H1 (cell line): Measurements from ENCODE around the gene BLTP1. TPM values are rescaled to one million over a fixed set of nuclear protein-coding genes. Genes with fewer than 3 reads are reported as not detected.

ENCODE experiments used
- CTCF ChIA-PET: fragments of 300-600 bp; sonication (Branson Sonifier 250); formaldehyde crosslinking; loops from one replicate; lab custom pipeline; 2021; ENCODE audit not compliant: partially characterized antibody; lab: Charles Lee
- POLR2A ChIA-PET: fragments of 300-600 bp; sonication (Branson Sonifier 250); formaldehyde crosslinking; loops from one replicate; lab custom pipeline; 2021; ENCODE audit warnings: inconsistent platforms; ENCODE audit not compliant: partially characterized antibody; lab: Charles Lee
- DNase-seq, 2 experiments: peaks; one replicate each; pipeline versions ENCODE4 v3.0.0 to v3.0.0-alpha.2; 2010 to 2022; ENCODE audit warnings: low spot score in 2 of 2, low read depth in 1 of 2, mixed read lengths in 1 of 2
- FAIRE-seq: peaks from 2 replicates; lab custom pipeline; 2011; peaks lifted over from hg19 to GRCh38; lab: Jason Lieb, UNC
- H2AFZ ChIP-seq: 2 replicates; pipeline ENCODE4 v1.8.1; 2012; ENCODE audit warnings: low read length, inconsistent platforms
- H2AK5ac ChIP-seq: 2 replicates; pipeline ENCODE4 v1.6.1; 2013; ENCODE audit warnings: low read depth, low read length
- H2BK120ac ChIP-seq: replicated peaks from 2 replicates; pipeline ENCODE3; 2013; ENCODE audit warnings: low read depth, low read length, inconsistent platforms
- H2BK12ac ChIP-seq: 2 replicates; pipeline ENCODE4 v1.6.1; 2013; ENCODE audit warnings: low read depth, low read length
- H2BK15ac ChIP-seq: 2 replicates; pipeline ENCODE4 v1.6.1; 2013; ENCODE audit warnings: low read length
- H2BK20ac ChIP-seq: 2 replicates; pipeline ENCODE4 v1.6.1; 2013; ENCODE audit warnings: low read length
- H2BK5ac ChIP-seq: 2 replicates; pipeline ENCODE4 v1.6.1; 2013; ENCODE audit warnings: low read depth, low read length
- H3K14ac ChIP-seq: 2 replicates; pipeline ENCODE4 v1.6.1; 2013; ENCODE audit warnings: inconsistent platforms; ENCODE audit not compliant: insufficient read length
- H3K18ac ChIP-seq: 2 replicates; pipeline ENCODE4 v1.6.1; 2013; ENCODE audit warnings: low read length; ENCODE audit errors: extremely low read depth
- H3K23ac ChIP-seq: 2 replicates; pipeline ENCODE4 v1.6.1; 2013; ENCODE audit warnings: inconsistent platforms; ENCODE audit not compliant: insufficient read length
- H3K23me2 ChIP-seq: 2 replicates; pipeline ENCODE4 v1.6.1; 2013; ENCODE audit warnings: low read depth, low read length
- H3K27ac ChIP-seq: 2 replicates; pipeline ENCODE4 v1.6.1; 2011; ENCODE audit warnings: low read depth, low read length, inconsistent platforms
- H3K27me3 ChIP-seq, 4 experiments: replicated peaks in 1 of 4; 1 replicate in 1 of 4; 2 replicates in 3 of 4; pipeline versions ENCODE4 v1.6.1 to v1.8.1; 2011 to 2013; ENCODE audit warnings: low read length in 3 of 4, mild to moderate bottlenecking in 3 of 4, inconsistent platforms in 2 of 4, mixed read lengths in 2 of 4, moderate library complexity in 1 of 4; ENCODE audit not compliant: control insufficient read depth in 3 of 4, insufficient read depth in 3 of 4; ENCODE audit errors: extremely low read depth in 1 of 4
- H3K36me3 ChIP-seq, 4 experiments: 2 replicates each; pipeline versions ENCODE4 v1.6.1 to v1.8.1; 2011 to 2013; ENCODE audit warnings: mild to moderate bottlenecking in 4 of 4, low read length in 3 of 4, moderate library complexity in 2 of 4, control low read depth in 1 of 4, inconsistent platforms in 1 of 4; ENCODE audit not compliant: insufficient read depth in 4 of 4, control insufficient read depth in 2 of 4
- H3K4ac ChIP-seq: replicated peaks from 2 replicates; pipeline ENCODE3; 2013; ENCODE audit warnings: low read length, low read depth, mixed read lengths, inconsistent platforms; ENCODE audit not compliant: insufficient read length
- H3K4me1 ChIP-seq, 4 experiments: replicated peaks in 1 of 4; 1 replicate in 1 of 4; 2 replicates in 3 of 4; pipeline versions ENCODE4 v1.6.1 to v1.8.1; 2011 to 2013; ENCODE audit warnings: low read length in 3 of 4, inconsistent platforms in 2 of 4, mixed read lengths in 1 of 4; ENCODE audit not compliant: insufficient read depth in 4 of 4, control insufficient read depth in 3 of 4
- H3K4me2 ChIP-seq, 2 experiments: 2 replicates each; pipeline versions ENCODE4 v1.6.1 to v1.8.1; 2011 to 2013; ENCODE audit warnings: low read depth in 2 of 2, low read length in 2 of 2, control low read depth in 1 of 2, inconsistent platforms in 1 of 2, mild to moderate bottlenecking in 1 of 2; ENCODE audit not compliant: insufficient read depth in 1 of 2
- H3K4me3 ChIP-seq, 4 experiments: fragments of 200-600, 300-600 bp in 1 of 4; sonication (generic), shearing (Covaris generic), sonication (Bioruptor Twin) in 1 of 4; 2 replicates each; pipeline versions ENCODE4 v1.5.1 to v1.8.1; 2011 to 2016; ENCODE audit warnings: low read length in 4 of 4, low read depth in 3 of 4, control low read depth in 2 of 4, inconsistent platforms in 2 of 4, mild to moderate bottlenecking in 2 of 4, mixed read lengths in 1 of 4, moderate library complexity in 1 of 4; ENCODE audit not compliant: insufficient read depth in 2 of 4; ENCODE audit errors: extremely low read depth in 1 of 4
- H3K56ac ChIP-seq: replicated peaks from 2 replicates; pipeline ENCODE3; 2013; ENCODE audit warnings: low read depth, mild to moderate bottlenecking, mixed read lengths, low read length, inconsistent platforms; ENCODE audit not compliant: insufficient read length
- H3K79me1 ChIP-seq: 2 replicates; pipeline ENCODE4 v1.6.1; 2013; ENCODE audit warnings: low read depth, low read length, control low read depth
- H3K79me2 ChIP-seq, 2 experiments: 2 replicates each; pipeline versions ENCODE4 v1.6.1 to v1.8.1; 2012 to 2013; ENCODE audit warnings: low read length in 2 of 2, mild to moderate bottlenecking in 2 of 2, inconsistent platforms in 1 of 2; ENCODE audit not compliant: insufficient read depth in 2 of 2, control insufficient read depth in 1 of 2
- H3K9ac ChIP-seq, 4 experiments: replicated peaks in 1 of 4; 1 replicate in 1 of 4; 2 replicates in 3 of 4; pipeline versions ENCODE4 v1.6.1 to v1.8.1; 2011 to 2013; ENCODE audit warnings: low read depth in 3 of 4, low read length in 3 of 4, control low read depth in 2 of 4, mild to moderate bottlenecking in 2 of 4, moderate library complexity in 2 of 4, inconsistent platforms in 1 of 4; ENCODE audit errors: extremely low read depth in 1 of 4
- H3K9me3 ChIP-seq, 2 experiments: 2 replicates each; pipeline versions ENCODE4 v1.6.1 to v1.8.1; 2012 to 2013; ENCODE audit warnings: mild to moderate bottlenecking in 2 of 2, moderate library complexity in 2 of 2, control low read depth in 1 of 2, inconsistent platforms in 1 of 2, low read depth in 1 of 2, low read length in 1 of 2, mixed read lengths in 1 of 2; ENCODE audit not compliant: insufficient read depth in 2 of 2
- H4K20me1 ChIP-seq, 2 experiments: replicated peaks in 1 of 2; 2 replicates each; pipeline versions ENCODE3 to v1.8.1; 2011 to 2013; ENCODE audit warnings: inconsistent platforms in 2 of 2, low read length in 2 of 2, mild to moderate bottlenecking in 1 of 2; ENCODE audit not compliant: insufficient read depth in 2 of 2, control insufficient read depth in 1 of 2
- H4K5ac ChIP-seq: 2 replicates; pipeline ENCODE4 v1.6.1; 2013; ENCODE audit warnings: low read length, low read depth, mixed read lengths, inconsistent platforms; ENCODE audit not compliant: insufficient read length
- H4K8ac ChIP-seq: 2 replicates; pipeline ENCODE4 v1.8.0; 2013; ENCODE audit warnings: mild to moderate bottlenecking, moderate library complexity, low read length, inconsistent platforms; ENCODE audit not compliant: insufficient read depth; ENCODE audit errors: extremely low read depth
- H4K91ac ChIP-seq: replicated peaks from 2 replicates; pipeline ENCODE3; 2013; ENCODE audit warnings: low read length, mixed read lengths, inconsistent platforms; ENCODE audit not compliant: insufficient read length
- BACH1 ChIP-seq: IDR thresholded peaks from 2 replicates; pipeline ENCODE4 v1.6.1; 2012; ENCODE audit warnings: low read length, improper control_type of control experiment
- CBX5 ChIP-seq: fragments of 300-800, 300-1000 bp; sonication (generic); IDR thresholded peaks from 2 replicates; pipeline ENCODE4 v1.7.1; 2016; ENCODE audit warnings: antibody characterized with exemption, low read length, low read depth
- CHD2 ChIP-seq: IDR thresholded peaks from 2 replicates; pipeline ENCODE4 v1.6.1; 2012; ENCODE audit warnings: low read length, improper control_type of control experiment
- GABPA ChIP-seq: IDR thresholded peaks from 2 replicates; pipeline ENCODE4 v1.6.1; 2011; ENCODE audit warnings: mild to moderate bottlenecking, low read length, moderate library complexity, borderline replicate concordance; ENCODE audit not compliant: insufficient read depth
- HDAC6 ChIP-seq: IDR thresholded peaks from one replicate; pipeline ENCODE4 v1.7.1; 2012; ENCODE audit warnings: low read depth, mild to moderate bottlenecking, inconsistent platforms, low read length, moderate library complexity
- JUND ChIP-seq: IDR thresholded peaks from 2 replicates; pipeline ENCODE4 v1.6.1; 2011; ENCODE audit warnings: mild to moderate bottlenecking, improper control_type of control experiment, low read length
- KDM1A ChIP-seq: fragments of 200-600, 300-600 bp; sonication (generic); IDR thresholded peaks from 2 replicates; pipeline ENCODE4 v1.7.1; 2016; ENCODE audit warnings: mild to moderate bottlenecking, low read length, borderline replicate concordance
- MAFK ChIP-seq: IDR thresholded peaks from 2 replicates; pipeline ENCODE4 v1.6.1; 2012; ENCODE audit warnings: low read depth, mild to moderate bottlenecking, improper control_type of control experiment, low read length
- RAD21 ChIP-seq, 2 experiments: IDR thresholded peaks in 1 of 2; conservative IDR thresholded peaks in 1 of 2; 2 replicates each; pipeline ENCODE4 v1.6.1; 2011; ENCODE audit warnings: low read depth in 2 of 2, low read length in 2 of 2, improper control_type of control experiment in 1 of 2, inconsistent platforms in 1 of 2, mild to moderate bottlenecking in 1 of 2, moderate library complexity in 1 of 2
- SRF ChIP-seq: IDR thresholded peaks from 2 replicates; pipeline ENCODE4 v1.6.1; 2011; ENCODE audit warnings: mild to moderate bottlenecking, low read depth, low read length, moderate library complexity
- TAF7 ChIP-seq: optimal IDR thresholded peaks from 2 replicates; pipeline ENCODE3; 2011; ENCODE audit warnings: low read depth, mild to moderate bottlenecking, inconsistent platforms, low read length, moderate library complexity, borderline replicate concordance
- TCF12 ChIP-seq: IDR thresholded peaks from 2 replicates; pipeline ENCODE4 v1.6.1; 2011; ENCODE audit warnings: low read depth, mild to moderate bottlenecking, low read length
- WGBS, 2 experiments: shearing (Covaris generic) in 1 of 2; methylation state at CpG; one replicate each; pipeline versions ENCODE4 v1.1.6 to v1.1.7; 2013 to 2015; ENCODE audit warnings: low lambda C conversion rate in 2 of 2, mixed read lengths in 2 of 2, inconsistent platforms in 1 of 2, low coverage in 1 of 2, missing lambda C conversion rate in 1 of 2; ENCODE audit not compliant: insufficient replicate concordance in 2 of 2, insufficient coverage in 1 of 2, insufficient read length in 1 of 2; ENCODE audit errors: extremely low coverage in 1 of 2, missing lambda C conversion rate in 1 of 2; 5-methylcytosine and 5-hydroxymethylcytosine counted together
- polyA plus RNA-seq, 7 experiments: library from polyadenylated mRNA; depleted of rRNA in 3 of 7; stranded (reverse) in 5 of 7; unstranded in 2 of 7; fragments of >200 nt in 5 of 7; fragments of 200-250 nt in 2 of 7; gene quantifications; 1 replicate in 5 of 7; 2 replicates in 1 of 7; 4 replicates in 1 of 7; pipeline versions ENCODE4 v1.2.1 to v1.2.3, GENCODE V29; 2011 to 2013; ENCODE audit warnings: missing spikeins in 2 of 7, mixed read lengths in 2 of 7
- total RNA-seq: library from RNA; stranded (reverse); fragmentation: NEBNext Ultra II Directional; extraction: Animal tissue kit (Norgen Biotek cat#: 25700); gene quantifications from 2 replicates; pipeline ENCODE4 v1.2.1, GENCODE V29; 2021
- TF ChIP-seq, protein P1 (sequence below): IDR thresholded peaks from 2 replicates; pipeline ENCODE4 v1.6.1; 2012; ENCODE audit warnings: inconsistent platforms
- TF ChIP-seq, protein P2 (sequence below): IDR thresholded peaks from 2 replicates; pipeline ENCODE4 v1.6.1; 2012; ENCODE audit warnings: inconsistent platforms

The BLTP1 gene
- total and polyA plus RNA-seq, 2 of the 8 experiments (the other 6 are each of a cell fraction or from before 2014, with no cell fraction given): 14.0 to 27.9 TPM

DNA sequence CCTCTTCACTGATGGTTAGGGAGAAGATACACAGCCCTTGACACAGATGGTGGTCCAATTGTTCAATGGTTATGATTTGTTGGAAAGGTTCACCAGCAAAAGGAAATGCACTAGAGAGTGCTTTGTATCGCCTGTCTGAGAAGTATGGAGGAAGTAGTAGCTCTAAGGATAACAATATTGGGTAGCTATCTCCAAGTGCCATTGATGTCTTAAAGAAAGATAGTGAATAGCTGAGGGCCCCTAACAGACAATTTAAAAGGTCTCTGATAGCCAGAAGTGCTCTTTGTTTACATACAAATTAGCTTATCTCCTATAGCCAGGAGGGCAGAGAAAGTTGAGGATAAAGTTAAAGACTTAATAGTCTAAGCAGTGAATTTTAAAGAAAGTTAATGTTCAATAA lies 33.9 kb upstream of the BLTP1 start:
- Histone ChIP-seq H3K9ac (no peak overlapping the region), H3K4me1 (no peaks in the 10 kb centered on the region), H4K91ac (no peak overlapping the region), H3K56ac (no peak overlapping the region), H3K79me1 (no peaks in the 10 kb centered on the region), H2BK20ac (no peak overlapping the region), H3K23ac (no peak overlapping the region), H2AFZ (no peak overlapping the region), H2BK120ac (no peak overlapping the region), H2BK12ac (no peak overlapping the region), H3K4ac (no peak overlapping the region), H3K9me3 (no peaks in the 10 kb centered on the region), H2AK5ac (no peak overlapping the region), H2BK15ac (no peak overlapping the region), H4K20me1 (no peaks in the 10 kb centered on the region), H3K36me3 (no peaks in the 10 kb centered on the region), H4K5ac (no peak overlapping the region), H3K23me2 (no peaks in the 10 kb centered on the region), H3K4me3 (no peak overlapping the region), H3K27me3 (no peaks in the 10 kb centered on the region), H3K79me2 (no peaks in the 10 kb centered on the region), H4K8ac (no peak overlapping the region), H3K14ac (no peak overlapping the region), H3K4me2 (no peak overlapping the region), H2BK5ac (no peak overlapping the region), H3K18ac (no peak overlapping the region), H3K27ac (no peak overlapping the region)
- no peak for FAIRE-seq
- CTCF ChIA-PET: interaction anchor here (0.6 to 1.0 kb wide), 2 partner anchors 11 to 31 kb away, joined by 3 read pairs; no protein-coding TSS in a partner anchor
- POLR2A ChIA-PET: no interaction called here
- 76% methylated on average over 1 of the region's 1 CpG; no CpG with 5 or more reads in 1 of the 2 experiments for WGBS, 2 experiments
- no peak for DNase-seq
- TF ChIP-seq, protein P1, sequence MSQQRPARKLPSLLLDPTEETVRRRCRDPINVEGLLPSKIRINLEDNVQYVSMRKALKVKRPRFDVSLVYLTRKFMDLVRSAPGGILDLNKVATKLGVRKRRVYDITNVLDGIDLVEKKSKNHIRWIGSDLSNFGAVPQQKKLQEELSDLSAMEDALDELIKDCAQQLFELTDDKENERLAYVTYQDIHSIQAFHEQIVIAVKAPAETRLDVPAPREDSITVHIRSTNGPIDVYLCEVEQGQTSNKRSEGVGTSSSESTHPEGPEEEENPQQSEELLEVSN: no peak
- no peak for TF ChIP-seq GABPA
- TF ChIP-seq HDAC6: no peak
- TF ChIP-seq TAF7: no peak
- no peak for TF ChIP-seq KDM1A
- TF ChIP-seq RAD21 (IDR thresholded peaks at IDR 0.05 in 1 of 2, conservative IDR thresholded peaks at IDR 0.05 in 1 of 2; ENCODE audit: low read depth in 2 of 2, low read length in 2 of 2): no peak
- no peak for TF ChIP-seq BACH1
- TF ChIP-seq CHD2: no peak
- TF ChIP-seq CBX5: no peak
- TF ChIP-seq JUND: no peak
- TF ChIP-seq SRF: no peak
- TF ChIP-seq MAFK: no peak
- TF ChIP-seq, protein P2, sequence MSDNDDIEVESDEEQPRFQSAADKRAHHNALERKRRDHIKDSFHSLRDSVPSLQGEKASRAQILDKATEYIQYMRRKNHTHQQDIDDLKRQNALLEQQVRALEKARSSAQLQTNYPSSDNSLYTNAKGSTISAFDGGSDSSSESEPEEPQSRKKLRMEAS: no peak
- TF ChIP-seq TCF12: no peak
